IPS-15b (cell line): ENCODE measurements around the gene ZDHHC5.
"Not testable (repeated sequence)": the region's sequence is repeated elsewhere in the genome, so short reads cannot be mapped to it uniquely, and the experiment has no call there.

Source experiments
- H3K27me3 ChIP-seq: one replicate; pipeline ENCODE4 v1.6.1; 2013; ENCODE audit warnings: low read length; ENCODE audit not compliant: control insufficient read depth, insufficient read depth
- H3K36me3 ChIP-seq: one replicate; pipeline ENCODE4 v1.6.1; 2013; ENCODE audit warnings: low read length; ENCODE audit not compliant: control insufficient read depth, insufficient read depth
- H3K4me1 ChIP-seq: one replicate; pipeline ENCODE4 v1.6.1; 2013; ENCODE audit warnings: mild to moderate bottlenecking, low read length; ENCODE audit not compliant: control insufficient read depth, insufficient read depth
- H3K4me3 ChIP-seq: one replicate; pipeline ENCODE4 v1.5.1; 2013; ENCODE audit warnings: low read depth, low read length
- H3K9ac ChIP-seq: one replicate; pipeline ENCODE4 v1.6.1; 2013; ENCODE audit warnings: low read depth, mild to moderate bottlenecking, low read length
- H3K9me3 ChIP-seq: one replicate; pipeline ENCODE4 v1.6.1; 2013; ENCODE audit warnings: mild to moderate bottlenecking, low read length; ENCODE audit not compliant: control insufficient read depth, insufficient read depth

The ZDHHC5 gene

GRCh38 chr11:57646194-57646798 lies 21.6 kb upstream of the ZDHHC5 start:
- Histone ChIP-seq H3K27me3 (no peaks in the 10 kb centered on the region), H3K9me3 (no peaks in the 10 kb centered on the region), H3K9ac (peak overlapping the region; percentile 70), H3K4me1 (peaks cover 53% of the 10 kb centered on the region), H3K4me3 (peak overlapping the region; percentile 68), H3K36me3 (no peaks in the 10 kb centered on the region)

DNA sequence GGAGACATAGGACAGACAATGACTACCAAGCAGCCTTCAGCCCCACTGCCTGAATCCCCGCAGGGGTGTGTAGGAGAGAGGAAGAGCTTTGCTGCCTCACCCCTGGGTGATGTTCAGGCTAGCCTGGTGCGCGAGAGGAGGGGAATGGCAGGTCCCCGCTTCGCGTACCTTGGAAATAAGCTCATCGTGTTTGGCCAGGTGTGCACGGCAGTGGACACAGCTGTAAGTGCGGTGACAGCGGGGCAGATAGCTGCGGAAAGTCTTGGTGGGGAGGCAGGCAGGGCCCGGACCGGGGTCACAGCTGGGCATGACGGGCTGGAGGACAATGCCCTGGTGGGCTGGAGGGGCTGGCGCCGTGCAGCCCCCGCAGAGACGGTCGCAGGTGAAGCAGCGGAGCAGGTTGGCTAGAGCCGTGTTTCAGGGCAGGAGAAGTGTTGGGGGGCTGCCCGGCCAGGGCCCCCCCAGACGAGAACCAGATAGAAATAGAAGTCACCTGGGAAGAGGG lies 21.1 kb upstream of the ZDHHC5 start:
- no peaks in the 10 kb centered on the region for H3K36me3 ChIP-seq
- peaks cover 48% of the 10 kb centered on the region for H3K4me1 ChIP-seq
- peak overlapping the region; percentile 68 for H3K4me3 ChIP-seq
- no peaks in the 10 kb centered on the region for H3K9me3 ChIP-seq
- no peaks in the 10 kb centered on the region for H3K27me3 ChIP-seq
- H3K9ac ChIP-seq = peak overlapping the region; percentile 70

DNA sequence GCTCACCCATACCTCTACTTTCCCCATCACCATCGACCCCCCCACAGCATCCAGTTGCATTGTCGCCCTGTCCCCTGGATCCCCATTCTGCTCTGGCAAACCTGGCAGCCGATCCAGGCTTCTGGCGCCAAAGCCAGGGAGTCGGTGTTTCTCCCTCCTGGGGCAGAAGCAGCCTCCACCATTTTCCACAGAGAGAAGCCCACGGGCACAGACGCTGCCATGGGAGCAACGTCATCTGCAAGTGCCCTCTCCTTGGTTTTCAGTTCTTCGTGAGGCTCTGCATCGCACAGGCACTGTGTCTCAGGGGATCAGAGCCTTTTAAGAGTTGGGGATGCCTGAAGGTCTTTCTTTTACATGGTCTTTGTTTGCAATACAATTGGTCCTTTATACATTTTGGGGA lies 20.5 kb upstream of the ZDHHC5 start:
- Histone ChIP-seq H3K36me3 (no peaks in the 10 kb centered on the region), H3K4me3 (peak overlapping the region; percentile 68), H3K9me3 (no peaks in the 10 kb centered on the region), H3K27me3 (no peaks in the 10 kb centered on the region), H3K4me1 (peaks cover 47% of the 10 kb centered on the region), H3K9ac (peak overlapping the region; percentile 70)

GRCh38 chr11:57647960-57648800 lies 19.7 kb upstream of the ZDHHC5 start:
- H3K27me3 ChIP-seq = no peaks in the 10 kb centered on the region
- H3K4me3 ChIP-seq = peak overlapping the region; percentile 68
- peak overlapping the region; percentile 50 for H3K9ac ChIP-seq
- H3K9me3 ChIP-seq = no peaks in the 10 kb centered on the region
- H3K4me1 ChIP-seq = peaks cover 47% of the 10 kb centered on the region
- no peaks in the 10 kb centered on the region for H3K36me3 ChIP-seq

DNA sequence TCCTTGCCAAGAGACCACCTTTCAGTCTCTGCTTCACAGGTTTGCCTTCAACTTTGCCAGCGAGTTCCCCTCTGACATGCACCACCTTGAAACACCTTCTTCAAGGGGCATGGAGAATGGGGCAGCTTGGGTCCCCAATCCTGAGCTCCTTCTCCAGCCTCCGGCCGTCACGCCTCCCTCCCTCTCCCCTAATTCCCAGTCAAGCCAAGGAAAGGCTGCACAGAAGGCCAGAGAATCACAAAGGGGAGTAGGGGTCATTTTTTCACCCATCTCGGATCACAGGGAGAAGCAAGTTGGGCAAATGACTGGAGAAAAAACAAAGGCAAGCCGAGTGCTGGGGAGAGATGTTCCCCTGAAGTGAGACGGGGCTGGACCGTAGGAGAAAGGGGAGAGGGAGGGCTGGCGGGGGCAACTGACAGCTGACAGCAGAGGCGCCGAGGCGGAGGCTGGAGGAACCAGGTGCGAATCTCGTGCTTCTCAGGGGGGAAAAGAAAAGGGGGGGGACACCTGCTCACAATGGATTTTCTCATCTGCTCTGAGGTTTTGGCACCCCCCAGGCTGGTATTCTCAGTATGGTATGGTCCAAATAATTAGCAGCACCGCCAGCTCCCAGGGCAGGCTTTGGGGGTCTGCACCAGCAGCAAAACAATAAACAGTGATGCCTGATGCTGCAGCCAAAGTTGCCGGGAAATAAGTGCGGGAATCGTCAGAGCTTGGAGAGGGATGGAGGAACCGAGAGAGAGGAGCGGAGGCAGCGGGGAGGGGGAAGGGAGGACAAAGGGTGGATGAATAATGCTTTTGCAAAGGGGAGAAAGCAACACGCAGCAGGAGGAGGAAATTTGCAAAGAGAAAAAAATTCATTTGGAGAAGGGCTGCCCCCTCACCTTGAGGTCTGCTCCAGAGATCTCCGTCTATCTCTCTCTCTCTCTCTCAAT lies 18.8 kb upstream of the ZDHHC5 start:
- peak overlapping the region; percentile 68 for H3K4me3 ChIP-seq
- peaks cover 40% of the 10 kb centered on the region for H3K4me1 ChIP-seq
- H3K27me3 ChIP-seq = no peaks in the 10 kb centered on the region
- peak overlapping the region; percentile 50 for H3K9ac ChIP-seq
- H3K36me3 ChIP-seq = no peaks in the 10 kb centered on the region
- no peaks in the 10 kb centered on the region for H3K9me3 ChIP-seq

- Histone ChIP-seq H3K4me3 (peak within 1 kb of the TSS; percentile 68), H3K9ac (peak within 1 kb of the TSS; percentile 50)
Observed at GRCh38 chr11:57649826-57650738, 17.8 kb upstream of the ZDHHC5 start, which contains the start of gene YPEL4. YPEL4 (minus strand) TSS chr11:57649912; CDS start chr11:57647107, 2,805 bp downstream.

DNA sequence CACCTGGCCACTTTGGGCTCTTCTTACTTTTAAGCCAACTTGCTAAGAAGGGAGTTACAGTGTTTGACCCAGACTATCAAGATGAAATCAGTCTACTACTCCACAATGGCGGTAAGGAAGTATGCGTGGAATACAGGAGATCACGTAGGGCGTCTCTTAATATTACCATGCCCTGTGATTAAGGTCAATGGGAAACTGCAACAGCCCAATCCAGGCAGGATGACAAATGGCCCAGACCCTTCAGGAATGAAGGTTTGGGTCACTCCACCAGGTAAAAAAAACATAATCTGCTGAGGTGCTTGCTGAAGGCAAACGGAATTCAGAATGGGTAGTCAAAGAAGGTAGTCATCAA lies 17.2 kb upstream of the ZDHHC5 start:
- H3K9ac ChIP-seq = no peak overlapping the region
- H3K4me1 ChIP-seq = peaks cover 34% of the 10 kb centered on the region
- H3K27me3 ChIP-seq = no peaks in the 10 kb centered on the region
- H3K36me3 ChIP-seq = no peaks in the 10 kb centered on the region
- no peaks in the 10 kb centered on the region for H3K9me3 ChIP-seq
- no peak overlapping the region for H3K4me3 ChIP-seq

More at GRCh38 chr11:57649826-57650738, 17.8 kb upstream of the ZDHHC5 start, which contains the start of gene YPEL4:
- Histone ChIP-seq H3K27me3 (no peaks in the 10 kb centered on the region), H3K9me3 (no peaks in the 10 kb centered on the region), H3K36me3 (no peaks in the 10 kb centered on the region), H3K4me1 (peaks cover 40% of the 10 kb centered on the region)

DNA sequence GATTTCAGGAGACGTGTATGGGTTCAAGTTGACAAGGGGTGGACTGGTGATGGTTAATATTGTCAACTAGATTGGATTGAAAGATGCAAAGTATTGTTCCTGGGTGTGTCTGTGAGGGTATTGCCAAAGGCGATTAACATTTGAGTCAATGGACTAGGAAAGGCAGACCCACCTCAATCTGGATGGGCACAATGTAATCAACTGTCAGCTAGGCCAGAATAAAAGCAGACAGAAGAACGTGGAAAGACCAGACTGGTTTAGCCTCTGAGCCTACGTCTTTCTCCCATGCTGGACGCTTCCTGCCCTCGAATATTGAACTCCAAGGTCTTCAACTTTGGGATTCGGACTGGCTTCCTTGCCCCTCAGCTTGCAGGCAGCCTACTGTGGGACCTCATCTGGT lies 16.5 kb upstream of the ZDHHC5 start:
- Histone ChIP-seq H3K27me3 (no peaks in the 10 kb centered on the region), H3K4me1 (peaks cover 28% of the 10 kb centered on the region), H3K4me3 (no peak overlapping the region), H3K9ac (no peak overlapping the region), H3K9me3 (no peaks in the 10 kb centered on the region), H3K36me3 (no peaks in the 10 kb centered on the region)

GRCh38 chr11:57652230-57652629 lies 15.7 kb upstream of the ZDHHC5 start:
- not testable (repeated sequence) for H3K9ac ChIP-seq, H3K4me3 ChIP-seq, H3K27me3 ChIP-seq, H3K9me3 ChIP-seq, H3K36me3 ChIP-seq
- H3K4me1 ChIP-seq = peaks cover 24% of the 10 kb centered on the region

GRCh38 chr11:57652662-57653061 lies 15.3 kb upstream of the ZDHHC5 start:
- no peak overlapping the region for H3K4me3 ChIP-seq
- peaks cover 24% of the 10 kb centered on the region for H3K4me1 ChIP-seq
- no peaks in the 10 kb centered on the region for H3K9me3 ChIP-seq
- no peaks in the 10 kb centered on the region for H3K27me3 ChIP-seq
- H3K9ac ChIP-seq = no peak overlapping the region
- no peaks in the 10 kb centered on the region for H3K36me3 ChIP-seq
